Measurements from ENCODE around the gene ZNF33B.

The ZNF33B gene

DNA sequence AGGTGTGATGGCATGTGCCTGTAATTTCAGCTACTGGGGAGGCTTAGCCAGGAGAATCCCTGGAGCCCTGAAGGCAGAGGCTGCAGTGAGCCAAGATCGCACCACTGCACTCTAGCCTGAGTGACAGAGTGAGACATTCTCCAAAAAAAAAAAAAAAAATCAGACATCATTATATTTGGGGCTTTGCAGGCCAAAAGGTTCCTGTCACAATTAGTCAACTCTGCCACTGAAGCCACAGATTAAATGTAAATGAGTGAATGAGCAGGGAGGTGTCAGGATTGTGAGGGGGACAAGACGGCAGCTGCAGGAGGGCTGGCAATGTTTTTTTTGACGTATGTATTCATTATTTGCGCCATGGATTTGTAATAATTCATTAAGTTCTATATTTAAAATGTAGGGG lies 3.3 kb downstream of the ZNF33B start:
- Histone ChIP-seq H3K4me2 (ENCODE audit: low read length) (no peak overlapping the region), H3K9me3 (ENCODE audit: low read length) (no peaks in the 10 kb centered on the region), H3K9me2 (ENCODE audit: low read depth, low read length) (no peaks in the 10 kb centered on the region), H3K4me1 (ENCODE audit: insufficient read depth, low read length, severe bottlenecking) (peaks cover 21% of the 10 kb centered on the region), H3F3A (ENCODE audit: insufficient read depth, low read length) (no peaks in the 10 kb centered on the region), H3K27me3 (ENCODE audit: insufficient read depth, low read length) (no peaks in the 10 kb centered on the region), H2AFZ (ENCODE audit: low read length) (no peak overlapping the region), H4K20me1 (ENCODE audit: insufficient read depth, low read length) (no peaks in the 10 kb centered on the region), H3K27ac (ENCODE audit: low read depth, low read length, poor library complexity, severe bottlenecking) (no peak overlapping the region), H3K36me3 (ENCODE audit: insufficient read depth, low read length) (peaks cover 10% of the 10 kb centered on the region; the same call in 1 of the 2 replicates), H3K4me3 (ENCODE audit: low read depth, low read length, poor library complexity, severe bottlenecking) (no peak overlapping the region), H3K79me2 (ENCODE audit: insufficient read depth, low read length) (no peaks in the 10 kb centered on the region), H3K9ac (ENCODE audit: low read length) (no peak overlapping the region)
- no peak for TF ChIP-seq CTCF (IDR thresholded peaks at IDR 0.05; ENCODE audit: low read length)
- no peak for TF ChIP-seq EZH2 (IDR thresholded peaks at IDR 0.05; ENCODE audit: borderline replicate concordance, low read length)

DNA sequence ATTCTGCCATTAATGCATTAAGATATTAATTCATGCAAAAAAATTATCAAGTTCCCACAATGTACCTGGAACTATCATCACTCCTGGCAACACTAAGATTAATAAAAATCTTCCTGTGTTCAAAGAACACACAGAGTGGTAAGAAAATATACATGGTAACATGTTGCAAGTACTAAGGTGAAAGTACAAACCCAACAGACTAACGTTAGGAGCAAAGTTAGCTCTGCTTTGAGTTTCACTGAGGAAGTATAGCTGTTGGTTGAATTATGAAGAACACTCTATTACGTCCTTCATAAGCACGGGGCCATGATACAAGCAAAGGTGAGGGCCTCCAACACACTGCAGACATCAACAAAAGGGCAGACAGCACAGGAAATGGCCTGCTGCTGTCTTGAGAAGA lies 5.8 kb downstream of the ZNF33B start:
- no peak overlapping the region for H3K4me2 ChIP-seq (ENCODE audit: low read length)
- no peaks in the 10 kb centered on the region for H3K9me2 ChIP-seq (ENCODE audit: low read depth, low read length)
- no peaks in the 10 kb centered on the region for H4K20me1 ChIP-seq (ENCODE audit: insufficient read depth, low read length)
- H2AFZ ChIP-seq (ENCODE audit: low read length) = no peak overlapping the region
- H3K9ac ChIP-seq (ENCODE audit: low read length) = no peak overlapping the region
- H3K4me1 ChIP-seq (ENCODE audit: insufficient read depth, low read length, severe bottlenecking) = peaks cover 18% of the 10 kb centered on the region
- H3K79me2 ChIP-seq (ENCODE audit: insufficient read depth, low read length) = no peaks in the 10 kb centered on the region
- no peak for TF ChIP-seq CTCF (IDR thresholded peaks at IDR 0.05; ENCODE audit: low read length)
- no peak for TF ChIP-seq EZH2 (IDR thresholded peaks at IDR 0.05; ENCODE audit: borderline replicate concordance, low read length)
- no peak overlapping the region for H3K27ac ChIP-seq (ENCODE audit: low read depth, low read length, poor library complexity, severe bottlenecking)
- no peaks in the 10 kb centered on the region for H3K27me3 ChIP-seq (ENCODE audit: insufficient read depth, low read length)
- peaks cover 25% of the 10 kb centered on the region for H3K36me3 ChIP-seq (ENCODE audit: insufficient read depth, low read length)
- H3K4me3 ChIP-seq (ENCODE audit: low read depth, low read length, poor library complexity, severe bottlenecking) = no peak overlapping the region
- no peaks in the 10 kb centered on the region for H3K9me3 ChIP-seq (ENCODE audit: low read length)
- H3F3A ChIP-seq (ENCODE audit: insufficient read depth, low read length) = no peaks in the 10 kb centered on the region

DNA sequence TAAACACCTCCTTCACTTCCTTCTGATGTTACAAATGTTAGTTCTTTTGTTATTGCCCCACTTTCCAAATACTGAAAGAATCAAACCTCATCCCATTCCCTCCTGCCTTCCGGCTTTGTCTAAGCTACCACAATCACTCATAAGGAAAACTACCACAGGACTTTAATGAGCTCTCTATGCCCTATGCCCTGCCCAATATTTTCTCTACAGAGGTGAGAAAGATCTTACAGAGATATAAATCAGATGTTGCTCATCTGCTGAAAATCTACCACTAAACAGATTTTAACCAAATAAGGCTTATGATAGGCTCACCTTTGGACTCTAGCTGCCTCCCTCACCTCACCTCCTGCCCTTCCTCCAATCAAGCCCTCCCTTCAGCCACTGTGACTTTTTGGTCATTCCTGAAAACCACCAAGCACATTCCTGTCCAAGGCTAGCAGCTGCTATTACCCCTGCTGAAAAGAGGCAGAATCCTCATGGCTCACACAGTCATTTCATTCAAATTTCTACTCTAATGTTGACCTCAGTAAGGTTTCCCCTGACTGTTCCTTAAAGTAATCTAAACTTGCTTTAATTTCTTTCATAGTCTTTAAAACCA lies 7.7 kb downstream of the ZNF33B start:
- peaks cover 7% of the 10 kb centered on the region for H3K4me1 ChIP-seq (ENCODE audit: insufficient read depth, low read length, severe bottlenecking)
- H3K4me2 ChIP-seq (ENCODE audit: low read length) = no peak overlapping the region
- no peak overlapping the region for H2AFZ ChIP-seq (ENCODE audit: low read length)
- no peaks in the 10 kb centered on the region for H3K79me2 ChIP-seq (ENCODE audit: insufficient read depth, low read length)
- H3K9ac ChIP-seq (ENCODE audit: low read length) = no peak overlapping the region
- H3K27me3 ChIP-seq (ENCODE audit: insufficient read depth, low read length) = no peaks in the 10 kb centered on the region
- peaks cover 35% of the 10 kb centered on the region for H3K36me3 ChIP-seq (ENCODE audit: insufficient read depth, low read length)
- H3F3A ChIP-seq (ENCODE audit: insufficient read depth, low read length) = no peaks in the 10 kb centered on the region
- H3K27ac ChIP-seq (ENCODE audit: low read depth, low read length, poor library complexity, severe bottlenecking) = no peak overlapping the region
- H4K20me1 ChIP-seq (ENCODE audit: insufficient read depth, low read length) = no peaks in the 10 kb centered on the region
- H3K4me3 ChIP-seq (ENCODE audit: low read depth, low read length, poor library complexity, severe bottlenecking) = no peak overlapping the region
- no peaks in the 10 kb centered on the region for H3K9me3 ChIP-seq (ENCODE audit: low read length)
- no peaks in the 10 kb centered on the region for H3K9me2 ChIP-seq (ENCODE audit: low read depth, low read length)
- TF ChIP-seq CTCF (IDR thresholded peaks at IDR 0.05; ENCODE audit: low read length) (no peak), EZH2 (IDR thresholded peaks at IDR 0.05; ENCODE audit: borderline replicate concordance, low read length) (no peak)

Measured in OCI-LY1 (cell line).